PC-3 (cell line): Measurements from ENCODE around the gene PYGO1. TPM values are rescaled to one million over a fixed set of nuclear protein-coding genes. Genes with fewer than 3 reads are reported as not detected.

ENCODE experiments used
- ATAC-seq: fragments of 200-7000 bp; cut with Tn5 transposase; 2 replicates; pipeline ENCODE4 v1.9.1; 2020; ENCODE audit warnings: mild to moderate bottlenecking, moderate library complexity
- BruUV-seq: library from RNA; stranded (reverse); fragments of 400-500 nt; replicated peaks from 2 replicates; lab custom pipeline; 2021; lab: Mats Ljungman, UMichigan
- CTCF ChIA-PET: fragments of 300-600 bp; sonication (Branson Sonifier 250); formaldehyde crosslinking; loops from one replicate; lab custom pipeline; 2022; ENCODE audit warnings: antibody characterized with exemption; lab: Charles Lee
- POLR2A ChIA-PET: fragments of 300-600 bp; sonication (Branson Sonifier 250); formaldehyde crosslinking; loops from one replicate; lab custom pipeline; 2022; ENCODE audit warnings: antibody characterized with exemption; ENCODE audit not compliant: unreplicated experiment; lab: Charles Lee
- DNase-seq: peaks from one replicate; pipeline ENCODE4 v3.0.0-alpha.2; 2015
- H2AFZ ChIP-seq: fragments of 300-600 bp; sonication (generic); 2 replicates; pipeline ENCODE4 v1.6.0; 2016; ENCODE audit warnings: antibody characterized with exemption, low read length
- H3F3A ChIP-seq: fragments of 300-600 bp; sonication (generic); one replicate; pipeline ENCODE4 v1.6.0; 2017; ENCODE audit warnings: antibody characterized with exemption, low read length, control low read depth, mild to moderate bottlenecking; ENCODE audit not compliant: unreplicated experiment
- H3K27ac ChIP-seq: fragments of 300-600 bp; sonication (generic); 2 replicates; pipeline ENCODE4 v1.5.1; 2016; ENCODE audit warnings: mild to moderate bottlenecking, low read length
- H3K27me3 ChIP-seq: fragments of 300-600 bp; sonication (generic); 2 replicates; pipeline ENCODE4 v1.6.1; 2016; ENCODE audit warnings: low read length, mixed read lengths
- H3K36me3 ChIP-seq: fragments of 300-600 bp; sonication (generic); 2 replicates; pipeline ENCODE4 v1.6.1; 2016; ENCODE audit warnings: low read depth, mixed run types, low read length, mixed read lengths
- H3K4me1 ChIP-seq: fragments of 300-600 bp; sonication (generic); 2 replicates; pipeline ENCODE4 v1.5.1; 2016; ENCODE audit warnings: low read length; ENCODE audit not compliant: insufficient read depth
- H3K4me2 ChIP-seq: fragments of 300-600 bp; sonication (generic); 2 replicates; pipeline ENCODE4 v1.6.0; 2016; ENCODE audit warnings: low read length
- H3K4me3 ChIP-seq: fragments of 300-600 bp; sonication (generic); 2 replicates; pipeline ENCODE4 v1.5.1; 2016; ENCODE audit warnings: mild to moderate bottlenecking, low read length, mixed read lengths
- H3K79me2 ChIP-seq: fragments of 300-600 bp; sonication (generic); 2 replicates; pipeline ENCODE4 v1.6.1; 2017; ENCODE audit warnings: low read length, mixed read lengths
- H3K9ac ChIP-seq: fragments of 300-600 bp; sonication (generic); 2 replicates; pipeline ENCODE4 v1.6.0; 2016; ENCODE audit warnings: mild to moderate bottlenecking, low read length
- H3K9me2 ChIP-seq: fragments of 300-600 bp; sonication (generic); replicated peaks from 2 replicates; pipeline ENCODE4 v1.6.1; 2016; ENCODE audit warnings: mixed run types, low read length, mixed read lengths
- H3K9me3 ChIP-seq: fragments of 300-600 bp; sonication (generic); 2 replicates; pipeline ENCODE4 v1.6.1; 2016; ENCODE audit warnings: low read length, mixed read lengths
- H4K20me1 ChIP-seq: fragments of 300-600 bp; sonication (generic); 2 replicates; pipeline ENCODE4 v1.6.1; 2016; ENCODE audit warnings: low read length, mixed read lengths
- CTCF ChIP-seq: fragments of 300-600 bp; sonication (generic); conservative IDR thresholded peaks from 2 replicates; pipeline ENCODE4 v1.5.1; 2017; ENCODE audit warnings: antibody characterized with exemption, low read depth, mild to moderate bottlenecking, low read length
- EZH2 ChIP-seq: fragments of 300-600 bp; sonication (generic); IDR thresholded peaks from one replicate; pipeline ENCODE4 v1.6.1; 2017; ENCODE audit warnings: antibody characterized with exemption, mild to moderate bottlenecking, low read length; ENCODE audit not compliant: unreplicated experiment
- EZH2phosphoT487 ChIP-seq: fragments of 300-600 bp; sonication (generic); IDR thresholded peaks from 2 replicates; pipeline ENCODE4 v1.6.1; 2018; ENCODE audit warnings: mild to moderate bottlenecking, antibody characterized with exemption, low read length, borderline replicate concordance
- intact Hi-C: fragments of 100-400 bp; cut with micrococcal nuclease; formaldehyde crosslinking; loops from 2 replicates; pipeline ENCODE4 v1.9.0; 2023
- total RNA-seq: library from RNA; depleted of rRNA; stranded (reverse); fragments of >200 nt; gene quantifications from 2 replicates; pipeline ENCODE4 v1.2.3, GENCODE V29; 2014

The PYGO1 gene
- total RNA-seq, 1 experiment from 2014 or later, result 2.0 TPM

DNA sequence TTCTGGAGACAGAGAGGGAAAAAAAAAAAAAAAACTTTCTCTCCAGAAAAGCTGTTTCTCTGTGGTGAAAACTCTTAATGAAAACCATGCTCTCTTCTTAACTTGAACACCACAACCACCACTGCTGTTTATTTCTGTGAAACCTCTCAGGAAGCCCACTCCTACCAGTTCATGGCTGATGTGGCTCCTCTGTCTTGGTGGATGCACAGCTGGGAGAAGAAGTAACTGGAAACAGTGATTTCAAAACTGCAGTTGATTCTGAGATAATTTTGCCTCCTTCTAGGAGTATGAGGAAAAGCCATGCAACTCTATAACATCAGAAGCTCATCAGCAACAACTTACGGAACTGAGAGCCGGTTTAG, 40.2 kb upstream of the PYGO1 start:
- DNase-seq (no peak), ATAC-seq (no peak)
- no peaks in the 10 kb centered on the region for H3F3A ChIP-seq
- no peak overlapping the region for H3K4me3 ChIP-seq
- POLR2A ChIA-PET, result interaction anchor here (0.6 kb wide), 1 partner anchor 368 kb away, joined by 4 read pairs; no protein-coding TSS in a partner anchor
- no peaks in the 10 kb centered on the region for H3K27me3 ChIP-seq
- CTCF ChIA-PET, result interaction anchor here (0.6 kb wide), 1 partner anchor 13 kb away, joined by 4 read pairs; no protein-coding TSS in a partner anchor
- peak overlapping the region; percentile 83 for H2AFZ ChIP-seq
- peak overlapping the region; percentile 52 for H3K27ac ChIP-seq
- no peaks in the 10 kb centered on the region for H3K79me2 ChIP-seq
- H3K36me3 ChIP-seq, result no peaks in the 10 kb centered on the region
- peak overlapping the region; percentile 20; the same call in 1 of the 2 replicates for H3K9ac ChIP-seq
- H4K20me1 ChIP-seq, result no peaks in the 10 kb centered on the region
- H3K4me2 ChIP-seq, result no peak overlapping the region
- no peak for TF ChIP-seq EZH2
- TF ChIP-seq EZH2phosphoT487, result no peak
- TF ChIP-seq CTCF, result no peak
- no peaks in the 10 kb centered on the region for H3K9me2 ChIP-seq
- intact Hi-C loops, result loop anchor here (5.0 kb wide), 1 partner anchor 41 kb away; the partner anchor contains the start of gene PYGO1
- no TSS peak for BruUV-seq
- no peaks in the 10 kb centered on the region for H3K9me3 ChIP-seq
- H3K4me1 ChIP-seq, result peaks cover 7% of the 10 kb centered on the region; the same call in 1 of the 2 replicates

- peak; percentile 100 for ATAC-seq
- BruUV-seq, result no TSS peak
- Histone ChIP-seq H3K79me2 (no peaks in the 10 kb centered on the region), H3K27ac (peak overlapping the region; percentile 52), H4K20me1 (no peaks in the 10 kb centered on the region), H3K4me1 (peaks cover 7% of the 10 kb centered on the region; the same call in 1 of the 2 replicates), H3K4me2 (peak overlapping the region; percentile 46), H3K9me3 (no peaks in the 10 kb centered on the region), H3K36me3 (no peaks in the 10 kb centered on the region), H3K9ac (peak overlapping the region; percentile 20; the same call in 1 of the 2 replicates), H2AFZ (peak overlapping the region; percentile 83), H3K4me3 (no peak overlapping the region), H3K9me2 (no peaks in the 10 kb centered on the region), H3K27me3 (no peaks in the 10 kb centered on the region), H3F3A (no peaks in the 10 kb centered on the region)
- peak; percentile 91 for DNase-seq
- ChIA-PET POLR2A (interaction anchor here (0.6 kb wide), 1 partner anchor 368 kb away, joined by 4 read pairs; no protein-coding TSS in a partner anchor), CTCF (interaction anchor here (0.6 kb wide), 1 partner anchor 12 kb away, joined by 4 read pairs; no protein-coding TSS in a partner anchor)
- intact Hi-C loops, result loop anchor here (5.0 kb wide), 1 partner anchor 41 kb away; the partner anchor contains the start of gene PYGO1
- TF ChIP-seq CTCF (no peak), EZH2phosphoT487 (no peak), EZH2 (no peak)
Measured at GRCh38 chr15:55627730-55628368, 39.7 kb upstream of the PYGO1 start.

GRCh38 chr15:55619783-55620182, 31.6 kb upstream of the PYGO1 start:
- Histone ChIP-seq H3K9me2 (no peaks in the 10 kb centered on the region), H3K36me3 (no peaks in the 10 kb centered on the region), H3K27ac (no peak overlapping the region), H3F3A (no peaks in the 10 kb centered on the region), H3K9ac (no peak overlapping the region), H3K4me1 (no peaks in the 10 kb centered on the region), H4K20me1 (no peaks in the 10 kb centered on the region), H3K79me2 (no peaks in the 10 kb centered on the region), H3K9me3 (no peaks in the 10 kb centered on the region), H3K4me3 (no peak overlapping the region), H3K27me3 (peaks cover 23% of the 10 kb centered on the region), H2AFZ (no peak overlapping the region), H3K4me2 (no peak overlapping the region)
- intact Hi-C loops, result no loop called here
- TF ChIP-seq EZH2 (no peak), EZH2phosphoT487 (no peak), CTCF (no peak)
- ATAC-seq, result no peak
- ChIA-PET CTCF (no interaction called here), POLR2A (no interaction called here)
- no peak for DNase-seq
- BruUV-seq, result no TSS peak
